PFSK-1 (cell line): ENCODE measurements around the gene ARMC6.

Experiments
- POLR2AphosphoS5 ChIP-seq: IDR thresholded peaks from 2 replicates; pipeline ENCODE4 v1.6.1; 2012; ENCODE audit warnings: low read depth, mild to moderate bottlenecking, control low read depth, low read length, moderate library complexity
- REST ChIP-seq, 2 experiments: IDR thresholded peaks; 2 replicates each; pipeline versions ENCODE4 v1.6.1 to v1.8.0; 2011 to 2012; ENCODE audit warnings: low read depth in 2 of 2, low read length in 2 of 2, control low read depth in 1 of 2, inconsistent platforms in 1 of 2, mild to moderate bottlenecking in 1 of 2, moderate library complexity in 1 of 2; ENCODE audit not compliant: insufficient read depth in 1 of 2
- TAF1 ChIP-seq: IDR thresholded peaks from 2 replicates; pipeline ENCODE4 v1.6.1; 2012; ENCODE audit warnings: low read length, control low read depth, borderline replicate concordance; ENCODE audit not compliant: insufficient read depth

DNA sequence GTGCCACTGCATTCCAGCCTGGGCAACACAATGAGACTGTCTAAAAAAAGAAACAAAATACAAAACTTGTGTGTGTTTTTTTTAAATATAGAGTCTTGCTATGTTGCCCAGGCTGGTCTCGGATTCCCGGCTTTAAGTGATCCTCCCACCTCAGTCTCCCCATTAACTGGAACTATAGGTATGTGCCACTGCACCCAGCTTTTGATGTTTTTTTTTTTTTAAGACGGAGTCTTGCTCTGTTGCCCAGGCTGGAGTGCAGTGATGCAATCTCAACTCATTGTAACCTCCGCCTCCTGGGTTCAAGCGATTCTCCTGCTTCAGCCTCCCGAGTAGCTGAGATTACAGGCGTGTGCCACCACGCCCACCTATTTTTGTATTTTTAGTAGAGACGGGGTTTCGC, 37.1 kb upstream of the ARMC6 start:
- no peak for TF ChIP-seq REST (IDR thresholded peaks at IDR 0.05; ENCODE audit: insufficient read depth in 1 of 2, low read depth in 2 of 2, low read length in 2 of 2)
- TF ChIP-seq POLR2AphosphoS5, result no peak
- TF ChIP-seq TAF1, result no peak
